KMS-11 (cell line): ENCODE results near the gene L3MBTL1.
A peak's percentile ranks its signal among the peaks of the same experiment; 100 is the strongest.

ENCODE experiments used
- H2AFZ ChIP-seq: fragments of 200-600 bp; sonication (generic); 2 replicates; pipeline ENCODE4 v1.6.1; 2016; ENCODE audit warnings: antibody characterized with exemption, mixed run types, low read depth
- H3K27ac ChIP-seq: fragments of 200-600 bp; sonication (generic); 2 replicates; pipeline ENCODE4 v1.6.1; 2016; ENCODE audit warnings: mild to moderate bottlenecking, mixed run types
- H3K27me3 ChIP-seq: fragments of 200-600 bp; sonication (generic); 2 replicates; pipeline ENCODE4 v1.6.1; 2017; ENCODE audit warnings: mild to moderate bottlenecking, low read depth, mixed run types, moderate library complexity; ENCODE audit not compliant: insufficient read depth
- H3K36me3 ChIP-seq: fragments of 200-600 bp; sonication (generic); 2 replicates; pipeline ENCODE4 v1.6.1; 2017; ENCODE audit warnings: mild to moderate bottlenecking, mixed run types; ENCODE audit not compliant: insufficient read depth
- H3K4me1 ChIP-seq: fragments of 200-600 bp; sonication (generic); 2 replicates; pipeline ENCODE4 v1.6.1; 2016; ENCODE audit warnings: mild to moderate bottlenecking, low read depth, mixed run types; ENCODE audit not compliant: poor library complexity, severe bottlenecking
- H3K4me2 ChIP-seq: fragments of 200-600 bp; sonication (generic); 2 replicates; pipeline ENCODE4 v1.7.0; 2016; ENCODE audit warnings: mild to moderate bottlenecking, mixed run types
- H3K4me3 ChIP-seq: fragments of 200-600 bp; sonication (generic); IDR thresholded peaks from 2 replicates; pipeline ENCODE4 v1.6.1; 2017; ENCODE audit warnings: low read depth, low read length, mixed read lengths; ENCODE audit not compliant: insufficient read depth
- H3K79me2 ChIP-seq: fragments of 200-600 bp; sonication (generic); 2 replicates; pipeline ENCODE4 v1.6.1; 2016; ENCODE audit warnings: low read depth, mixed run types; ENCODE audit not compliant: insufficient read depth
- H3K9ac ChIP-seq: fragments of 200-600 bp; sonication (generic); 2 replicates; pipeline ENCODE4 v1.6.1; 2016; ENCODE audit warnings: mild to moderate bottlenecking, mixed run types
- H4K20me1 ChIP-seq: fragments of 200-600 bp; sonication (generic); 2 replicates; pipeline ENCODE4 v1.6.1; 2016; ENCODE audit warnings: mild to moderate bottlenecking, mixed run types; ENCODE audit not compliant: insufficient read depth
- TF ChIP-seq, protein P1 (sequence below): fragments of 200-600 bp; sonication (generic); conservative IDR thresholded peaks from 2 replicates; pipeline ENCODE4 v1.6.1; 2017; ENCODE audit warnings: low read depth, mild to moderate bottlenecking, antibody characterized with exemption, low read length, moderate library complexity, mixed read lengths

Gene L3MBTL1

DNA sequence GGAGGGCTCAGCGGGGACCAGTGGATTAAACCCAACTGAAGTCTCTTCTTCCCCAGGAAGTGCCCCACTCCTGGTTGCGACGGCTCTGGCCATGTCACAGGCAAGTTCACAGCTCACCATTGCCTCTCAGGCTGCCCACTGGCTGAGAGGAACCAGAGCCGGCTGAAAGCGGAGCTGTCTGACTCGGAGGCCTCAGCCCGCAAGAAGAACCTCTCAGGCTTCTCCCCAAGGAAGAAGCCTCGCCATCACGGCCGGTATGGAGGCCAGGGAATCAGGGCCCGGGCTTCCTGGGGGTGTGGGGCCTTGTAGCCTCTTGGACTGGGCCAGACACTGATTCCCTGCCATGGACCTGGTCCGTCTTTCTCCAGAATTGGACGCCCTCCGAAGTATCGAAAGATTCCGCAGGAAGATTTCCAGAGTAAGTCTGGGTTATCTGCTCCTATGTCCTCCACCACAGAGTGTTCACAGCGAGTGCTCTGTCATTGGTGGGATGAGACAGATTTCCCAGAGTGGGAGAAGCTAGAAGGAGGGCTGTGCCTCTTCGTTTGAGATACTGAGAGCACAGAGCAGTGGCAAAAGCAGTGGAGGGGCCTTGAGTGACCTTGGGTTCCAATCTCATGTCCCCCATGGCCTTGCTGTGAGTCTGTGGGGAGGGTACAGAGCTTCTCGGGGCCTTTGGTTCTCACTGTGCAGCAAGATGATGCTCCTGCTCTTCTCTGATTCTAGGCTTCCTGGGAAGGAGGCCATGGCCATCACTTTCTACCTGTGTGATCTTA lies 28.7 kb downstream of the L3MBTL1 start:
- H3K9ac ChIP-seq: no peak overlapping the region
- no peak overlapping the region for H2AFZ ChIP-seq
- H3K27me3 ChIP-seq: no peaks in the 10 kb centered on the region
- TF ChIP-seq, protein P1, sequence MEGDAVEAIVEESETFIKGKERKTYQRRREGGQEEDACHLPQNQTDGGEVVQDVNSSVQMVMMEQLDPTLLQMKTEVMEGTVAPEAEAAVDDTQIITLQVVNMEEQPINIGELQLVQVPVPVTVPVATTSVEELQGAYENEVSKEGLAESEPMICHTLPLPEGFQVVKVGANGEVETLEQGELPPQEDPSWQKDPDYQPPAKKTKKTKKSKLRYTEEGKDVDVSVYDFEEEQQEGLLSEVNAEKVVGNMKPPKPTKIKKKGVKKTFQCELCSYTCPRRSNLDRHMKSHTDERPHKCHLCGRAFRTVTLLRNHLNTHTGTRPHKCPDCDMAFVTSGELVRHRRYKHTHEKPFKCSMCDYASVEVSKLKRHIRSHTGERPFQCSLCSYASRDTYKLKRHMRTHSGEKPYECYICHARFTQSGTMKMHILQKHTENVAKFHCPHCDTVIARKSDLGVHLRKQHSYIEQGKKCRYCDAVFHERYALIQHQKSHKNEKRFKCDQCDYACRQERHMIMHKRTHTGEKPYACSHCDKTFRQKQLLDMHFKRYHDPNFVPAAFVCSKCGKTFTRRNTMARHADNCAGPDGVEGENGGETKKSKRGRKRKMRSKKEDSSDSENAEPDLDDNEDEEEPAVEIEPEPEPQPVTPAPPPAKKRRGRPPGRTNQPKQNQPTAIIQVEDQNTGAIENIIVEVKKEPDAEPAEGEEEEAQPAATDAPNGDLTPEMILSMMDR: no peak
- no peak overlapping the region for H3K4me3 ChIP-seq
- H3K36me3 ChIP-seq: no peaks in the 10 kb centered on the region
- no peaks in the 10 kb centered on the region for H3K79me2 ChIP-seq
- no peak overlapping the region for H3K27ac ChIP-seq
- peaks cover 17% of the 10 kb centered on the region for H3K4me1 ChIP-seq
- no peaks in the 10 kb centered on the region for H4K20me1 ChIP-seq
- H3K4me2 ChIP-seq: no peak overlapping the region

DNA sequence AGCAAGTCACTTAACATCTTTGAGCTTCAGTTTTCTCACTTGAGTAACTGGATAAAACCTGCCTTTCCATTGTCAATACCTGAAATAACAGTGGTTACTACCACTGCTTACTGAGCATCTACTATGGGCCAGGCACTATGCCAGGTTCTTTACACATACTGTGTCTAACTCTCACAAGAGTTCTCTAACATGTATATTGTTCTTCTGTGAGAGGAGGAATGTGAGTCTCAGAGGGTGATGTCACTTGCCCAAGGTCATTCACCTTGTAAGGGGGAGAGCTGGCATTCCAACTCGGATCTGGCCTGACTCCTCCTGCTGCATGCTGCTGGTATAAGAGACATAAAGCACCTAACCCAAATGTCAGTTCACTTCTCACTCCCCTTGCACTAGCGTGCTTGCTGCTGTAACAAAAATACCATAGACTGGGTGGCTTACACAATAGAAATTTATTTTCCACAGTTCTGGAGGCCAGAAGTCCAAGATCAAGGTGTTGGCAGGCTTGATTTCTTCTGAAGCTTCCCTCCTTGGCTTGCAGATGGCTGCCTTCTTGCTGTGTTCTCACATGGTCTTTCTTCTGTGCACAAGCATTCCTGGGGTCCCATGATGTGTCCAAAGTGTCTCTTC lies 29.4 kb downstream of the L3MBTL1 start:
- Histone ChIP-seq H3K27me3 (no peaks in the 10 kb centered on the region), H3K4me1 (peaks cover 17% of the 10 kb centered on the region), H2AFZ (no peak overlapping the region), H3K79me2 (no peaks in the 10 kb centered on the region), H4K20me1 (no peaks in the 10 kb centered on the region), H3K36me3 (no peaks in the 10 kb centered on the region), H3K27ac (no peak overlapping the region), H3K4me2 (no peak overlapping the region), H3K4me3 (no peak overlapping the region), H3K9ac (no peak overlapping the region)
- TF ChIP-seq, protein P1: no peak

DNA sequence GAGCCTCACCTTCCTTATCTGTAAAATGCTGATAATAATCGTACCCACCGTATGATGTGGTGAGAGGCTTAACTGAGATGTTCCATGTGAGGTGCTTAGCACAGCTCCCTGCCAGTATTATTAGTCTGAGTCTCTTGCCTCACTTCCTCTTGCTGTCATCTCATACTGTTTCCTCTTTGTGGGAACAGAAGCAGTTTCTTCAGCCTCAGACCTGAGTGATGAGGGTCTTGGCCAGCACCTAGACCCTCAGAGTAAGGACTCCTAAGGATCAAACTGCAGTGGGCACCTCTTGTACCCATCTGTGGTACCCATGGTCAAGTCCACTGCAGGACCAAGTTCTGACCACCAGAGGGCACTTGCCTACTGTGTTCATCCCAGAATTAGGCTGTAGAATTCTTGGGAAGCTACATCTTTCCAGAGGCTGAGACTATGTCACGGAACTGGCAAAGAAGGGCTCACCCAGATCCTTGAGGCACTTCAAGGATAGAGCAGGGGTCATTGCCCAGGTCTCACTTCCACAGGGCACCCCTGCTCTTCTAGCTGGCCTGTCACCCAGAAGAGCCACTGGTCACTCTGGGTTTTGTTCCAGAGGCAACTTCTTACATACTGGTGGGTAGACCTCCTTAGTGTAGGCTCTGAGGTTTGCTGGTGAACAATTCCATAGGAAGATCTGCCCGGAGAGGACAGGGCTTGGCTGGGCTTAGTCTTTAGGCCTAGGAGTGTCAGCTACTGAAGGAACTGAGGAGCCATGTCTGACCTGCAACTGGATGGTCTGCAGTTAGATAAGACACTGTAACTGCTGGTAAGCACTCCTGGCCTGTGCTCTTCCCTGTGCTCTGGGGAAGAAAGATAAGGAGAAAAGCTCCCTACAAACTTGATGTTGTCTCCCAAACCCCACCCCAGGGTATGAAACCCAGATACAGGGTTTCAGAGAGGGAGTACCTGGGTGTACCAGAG lies 30.7 kb downstream of the L3MBTL1 start:
- no peak overlapping the region for H2AFZ ChIP-seq
- H3K4me1 ChIP-seq: peaks cover 29% of the 10 kb centered on the region
- H4K20me1 ChIP-seq: no peaks in the 10 kb centered on the region
- no peak overlapping the region for H3K9ac ChIP-seq
- no peaks in the 10 kb centered on the region for H3K36me3 ChIP-seq
- no peak overlapping the region for H3K4me2 ChIP-seq
- no peak overlapping the region for H3K4me3 ChIP-seq
- no peak overlapping the region for H3K27ac ChIP-seq
- no peaks in the 10 kb centered on the region for H3K27me3 ChIP-seq
- H3K79me2 ChIP-seq: no peaks in the 10 kb centered on the region
- TF ChIP-seq, protein P1: peak; percentile 99

DNA sequence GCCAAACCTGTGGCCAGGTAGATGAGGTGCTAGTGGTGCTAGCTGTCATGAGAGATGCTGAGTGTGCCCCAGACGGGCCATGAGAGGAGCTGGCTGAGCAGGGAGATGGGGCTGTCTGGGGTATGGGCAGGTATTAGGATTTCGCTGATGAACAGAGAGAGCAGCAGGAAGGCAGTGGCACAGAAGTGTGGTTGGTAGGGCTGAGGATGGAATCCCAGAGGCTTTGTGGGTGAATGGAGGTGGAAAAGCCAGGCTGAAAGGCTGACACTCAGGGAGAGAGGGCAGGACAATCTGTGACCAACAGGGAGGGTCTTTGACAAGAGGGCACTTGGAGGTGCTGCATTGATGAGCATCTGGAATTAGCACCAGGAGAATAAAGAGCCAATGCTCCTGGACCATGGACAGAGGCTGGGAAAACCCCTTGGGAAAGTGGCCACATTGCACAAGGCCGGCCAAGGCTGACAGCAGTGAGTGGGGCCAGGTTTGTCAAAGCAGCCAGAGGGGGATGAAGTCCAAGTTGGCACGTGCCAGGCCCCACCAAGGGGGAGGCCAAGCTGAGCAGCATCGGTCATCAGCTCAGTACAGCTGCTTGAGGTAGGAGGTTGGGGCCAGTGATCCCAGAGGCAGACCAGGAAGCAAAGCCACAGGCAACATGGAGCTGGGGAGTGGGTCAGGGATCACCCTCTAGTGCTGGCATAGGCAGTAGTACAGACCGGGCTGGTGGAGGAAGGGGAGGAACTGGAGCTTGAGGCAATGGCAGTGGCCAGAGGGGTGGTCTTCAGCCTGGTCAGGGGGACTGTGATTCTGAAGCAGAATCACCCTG lies 31.6 kb downstream of the L3MBTL1 start:
- TF ChIP-seq, protein P1: no peak
- no peak overlapping the region for H3K9ac ChIP-seq
- H3K4me2 ChIP-seq: no peak overlapping the region
- no peak overlapping the region for H3K27ac ChIP-seq
- H3K27me3 ChIP-seq: no peaks in the 10 kb centered on the region
- H3K36me3 ChIP-seq: no peaks in the 10 kb centered on the region
- H4K20me1 ChIP-seq: no peaks in the 10 kb centered on the region
- H3K4me1 ChIP-seq: peaks cover 38% of the 10 kb centered on the region
- H3K79me2 ChIP-seq: no peaks in the 10 kb centered on the region
- H3K4me3 ChIP-seq: no peak overlapping the region
- no peak overlapping the region for H2AFZ ChIP-seq
